Activated CD8-positive, alpha-beta memory T cell treated with anti-CD3 and anti-CD28 coated beads for 36 hours (primary cell): ENCODE data around the gene ANO9. TPM values are rescaled to one million over a fixed set of nuclear protein-coding genes. Genes with fewer than 3 reads are reported as not detected.

Source experiments
- CTCF ChIA-PET: fragments of 350-600 bp; sonication (Branson Sonifier 250); formaldehyde crosslinking; loops from one replicate; lab custom pipeline; 2021; ENCODE audit warnings: antibody characterized with exemption; lab: Charles Lee
- POLR2A ChIA-PET: fragments of 350-600 bp; sonication (Branson Sonifier 250); formaldehyde crosslinking; loops from one replicate; lab custom pipeline; 2021; ENCODE audit warnings: antibody characterized with exemption; lab: Charles Lee
- total RNA-seq, 2 experiments: library from RNA; stranded (reverse); gene quantifications; one replicate each; pipeline ENCODE4 v1.2.3, GENCODE V29; 2021

The ANO9 gene
- total RNA-seq, 2 experiments from 2014 or later = 21.9 to 22.0 TPM

DNA sequence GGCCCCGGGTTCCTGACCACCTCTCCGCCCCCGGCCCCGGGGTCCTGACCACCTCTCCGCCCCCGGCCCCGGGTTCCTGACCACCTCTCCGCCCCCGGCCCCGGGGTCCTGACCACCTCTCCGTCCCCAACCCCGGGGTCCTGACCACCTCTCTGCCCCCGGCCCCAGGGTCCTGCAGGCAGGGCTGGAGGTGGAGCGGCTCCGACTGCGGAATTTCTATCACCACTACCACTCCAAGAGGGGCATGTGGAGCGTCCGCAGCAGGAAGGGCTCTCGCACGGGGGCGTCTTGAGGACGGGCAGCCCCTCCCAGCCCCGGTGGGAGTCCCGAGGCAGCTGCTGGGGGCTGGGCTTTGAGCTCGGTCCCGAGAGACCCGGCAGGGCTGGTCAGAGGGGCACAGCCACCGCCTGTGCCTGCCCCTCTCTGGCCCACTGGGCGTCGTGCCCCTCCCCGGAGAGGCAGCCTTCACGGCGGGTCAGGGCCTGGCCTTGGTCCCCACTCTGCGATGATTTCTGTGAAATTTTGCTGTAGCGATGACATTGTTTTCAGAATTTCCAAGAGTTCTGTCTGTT lies 60.2 kb downstream of the ANO9 start:
- ChIA-PET POLR2A (interaction anchor here (0.6 kb wide), 1 partner anchor 84 kb away, joined by 3 read pairs; no protein-coding TSS in a partner anchor), CTCF (no interaction called here)

- CTCF ChIA-PET = no interaction called here
Measured at GRCh38 chr11:380996-381395, 60.8 kb downstream of the ANO9 start.

DNA sequence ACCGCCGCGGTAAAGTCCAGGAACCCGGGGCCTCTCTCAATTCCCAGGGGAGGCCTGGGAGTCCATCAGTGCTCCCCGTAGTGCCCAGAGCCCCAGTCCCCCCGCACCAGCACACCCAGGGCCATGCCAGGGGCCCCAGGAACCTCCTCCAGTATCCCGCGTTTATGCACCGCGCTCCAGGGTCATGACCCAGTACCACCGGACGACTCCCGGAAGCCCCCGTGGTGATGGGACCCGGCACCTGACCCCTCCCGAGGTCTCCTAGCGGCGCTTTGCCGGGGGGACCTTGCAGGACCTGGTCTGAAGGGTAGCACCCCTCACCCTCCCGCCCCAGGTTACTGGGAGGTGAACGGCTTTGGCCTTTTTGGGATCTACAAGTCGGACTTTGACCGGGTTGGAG lies 61.3 kb downstream of the ANO9 start:
- ChIA-PET CTCF (no interaction called here), POLR2A (no interaction called here)

More at GRCh38 chr11:380996-381395, 60.8 kb downstream of the ANO9 start:
- POLR2A ChIA-PET = no interaction called here

DNA sequence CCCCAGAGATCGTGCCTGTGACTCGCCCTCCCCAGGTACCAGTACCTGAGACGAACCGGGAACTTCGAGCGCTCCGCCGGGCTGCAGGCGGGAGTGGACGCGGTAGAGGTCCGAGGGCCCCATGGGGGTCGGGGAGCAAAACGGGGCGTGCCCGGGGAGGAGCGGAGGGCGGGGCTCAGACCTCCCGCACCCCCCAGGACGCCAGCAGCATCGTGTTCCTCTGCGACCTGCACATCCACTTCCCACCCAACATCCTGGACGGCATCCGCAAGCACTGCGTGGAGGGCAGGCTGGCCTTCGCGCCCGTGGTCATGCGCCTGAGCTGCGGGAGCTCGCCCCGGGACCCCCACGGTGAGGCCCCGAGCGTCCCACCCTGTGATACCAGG lies 61.7 kb downstream of the ANO9 start:
- POLR2A ChIA-PET = no interaction called here
- CTCF ChIA-PET = no interaction called here

DNA sequence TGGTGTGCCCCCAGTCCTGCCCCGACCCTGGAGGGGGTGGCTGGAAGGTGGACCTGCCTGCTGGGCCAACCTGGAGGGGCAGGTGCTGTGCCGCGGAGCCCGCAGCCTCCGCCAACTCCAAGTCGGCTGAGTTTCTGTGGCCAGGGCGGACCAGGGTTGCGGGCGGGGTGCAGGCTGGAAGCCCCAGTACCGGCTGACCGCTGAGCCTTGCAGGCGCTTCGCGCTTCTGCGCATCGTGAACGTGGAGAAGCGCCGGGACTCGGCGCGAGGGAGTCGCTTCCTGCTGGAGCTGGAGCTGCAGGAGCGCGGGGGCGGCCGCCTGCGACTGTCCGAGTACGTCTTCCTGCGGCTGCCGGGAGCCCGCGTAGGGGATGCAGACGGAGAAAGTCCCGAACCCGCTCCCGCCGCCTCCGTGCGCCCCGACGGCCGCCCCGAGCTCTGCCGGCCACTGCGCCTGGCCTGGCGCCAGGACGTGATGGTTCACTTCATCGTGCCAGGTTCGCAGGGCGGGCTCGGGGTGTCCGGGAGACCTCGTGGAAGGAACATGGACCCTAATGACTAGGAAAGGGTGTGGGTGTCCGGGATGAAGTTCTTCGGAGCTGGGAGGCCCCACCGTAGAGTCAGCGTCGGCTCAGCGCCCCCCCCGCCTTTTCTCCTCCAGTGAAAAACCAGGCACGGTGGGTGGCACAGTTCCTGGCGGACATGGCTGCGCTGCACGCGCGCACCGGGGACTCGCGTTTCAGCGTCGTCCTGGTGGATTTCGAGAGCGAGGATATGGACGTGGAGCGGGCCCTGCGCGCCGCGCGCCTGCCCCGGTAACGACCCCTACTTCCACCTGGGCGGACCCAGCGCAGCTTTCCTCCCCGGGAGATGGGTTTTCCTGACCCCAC lies 62.4 kb downstream of the ANO9 start:
- ChIA-PET CTCF (no interaction called here), POLR2A (no interaction called here)

DNA sequence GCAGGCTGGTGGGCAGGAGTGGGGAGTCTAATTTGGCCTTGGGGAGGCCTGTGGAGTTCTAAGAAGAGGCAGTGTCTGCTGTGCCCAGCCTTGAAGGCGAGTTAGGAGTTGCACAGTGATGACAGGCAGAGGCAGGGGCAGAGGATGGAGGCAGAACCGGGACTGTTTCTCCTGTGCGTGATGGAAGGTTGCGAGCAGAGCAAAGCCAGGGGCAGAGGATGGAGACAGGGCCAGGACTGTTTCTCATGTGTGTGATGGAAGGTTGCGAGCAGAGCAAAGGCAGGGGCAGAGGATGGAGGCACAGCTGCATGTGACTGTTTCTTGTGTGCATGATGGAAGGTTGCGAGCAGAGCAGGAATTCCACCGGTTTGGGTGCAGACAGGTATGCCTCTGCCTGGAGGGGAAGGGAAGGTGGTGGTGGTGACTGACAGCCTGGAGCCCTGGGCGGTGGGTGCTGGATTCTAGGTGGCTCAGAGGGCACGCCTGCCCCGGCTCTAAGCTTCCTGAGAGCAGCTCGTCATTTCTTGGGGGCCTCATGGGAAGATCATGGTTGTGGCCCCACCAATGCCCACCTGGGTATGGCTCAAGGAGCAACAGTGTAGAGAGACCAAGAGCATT lies 63.8 kb downstream of the ANO9 start:
- CTCF ChIA-PET = no interaction called here

DNA sequence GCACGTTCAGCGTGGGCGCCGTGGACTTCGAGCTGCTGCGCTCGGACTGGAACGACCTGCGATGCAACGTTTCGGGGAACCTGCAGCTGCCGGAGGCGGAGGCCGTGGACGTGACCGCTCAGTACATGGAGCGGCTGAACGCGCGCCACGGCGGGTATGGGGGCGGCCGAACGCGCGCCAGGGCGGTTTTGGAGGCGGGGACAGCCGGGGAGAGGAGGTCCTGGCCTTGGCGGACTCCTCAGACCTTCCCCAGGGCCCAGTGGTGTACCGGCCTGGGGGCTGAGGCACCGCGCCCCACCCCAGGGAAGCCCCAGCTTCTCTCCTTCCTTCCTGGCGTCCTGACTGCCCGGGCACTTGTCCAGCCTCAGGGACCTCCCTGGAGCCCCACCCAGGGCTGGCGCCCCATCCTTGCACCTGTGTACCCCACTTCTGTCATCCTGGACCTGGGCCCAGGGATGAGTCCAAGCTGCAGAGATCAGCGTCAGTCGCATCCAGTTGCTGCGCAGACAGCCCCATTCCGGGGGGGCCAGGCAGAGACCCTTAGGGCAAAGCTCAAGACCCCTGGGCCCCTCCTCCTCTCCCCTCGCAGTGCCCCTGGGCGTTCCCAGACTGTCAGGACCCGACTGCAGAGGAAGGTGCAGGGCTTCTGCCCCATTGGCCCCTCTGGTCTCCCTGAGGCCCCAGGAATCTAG lies 64.5 kb downstream of the ANO9 start:
- ChIA-PET POLR2A (no interaction called here), CTCF (no interaction called here)

More for the DNA sequence above, 63.8 kb downstream of the ANO9 start:
- POLR2A ChIA-PET = no interaction called here

DNA sequence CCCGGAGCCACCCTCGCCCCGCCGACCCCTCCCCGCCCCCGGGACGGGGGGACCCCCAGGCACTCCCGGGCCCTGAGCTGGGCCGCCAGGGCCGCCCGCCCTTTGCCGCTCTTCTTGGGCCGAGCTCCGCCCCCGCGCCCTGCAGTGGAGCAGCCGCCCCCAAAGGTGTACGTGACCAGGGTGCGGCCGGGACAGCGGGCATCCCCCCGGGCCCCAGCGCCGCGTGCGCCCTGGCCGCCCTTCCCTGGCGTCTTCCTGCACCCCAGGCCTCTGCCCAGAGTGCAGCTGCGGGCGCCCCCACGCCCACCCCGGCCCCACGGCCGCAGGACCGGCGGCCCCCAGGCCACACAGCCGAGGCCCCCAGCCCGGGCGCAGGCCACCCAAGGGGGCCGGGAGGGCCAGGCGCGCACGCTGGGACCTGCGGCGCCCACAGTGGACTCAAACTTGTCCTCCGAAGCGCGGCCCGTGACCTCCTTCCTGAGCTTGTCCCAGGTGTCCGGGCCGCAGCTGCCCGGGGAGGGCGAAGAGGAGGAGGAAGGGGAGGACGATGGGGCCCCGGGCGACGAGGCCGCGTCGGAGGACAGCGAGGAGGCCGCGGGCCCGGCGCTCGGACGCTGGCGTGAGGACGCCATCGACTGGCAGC lies 65.2 kb downstream of the ANO9 start:
- ChIA-PET CTCF (no interaction called here), POLR2A (no interaction called here)

- POLR2A ChIA-PET = no interaction called here
- CTCF ChIA-PET = interaction anchor here (0.5 kb wide), 1 partner anchor 92 kb away, joined by 4 read pairs; no protein-coding TSS in a partner anchor
Measured at GRCh38 chr11:375065-376025, 66.5 kb downstream of the ANO9 start.

DNA sequence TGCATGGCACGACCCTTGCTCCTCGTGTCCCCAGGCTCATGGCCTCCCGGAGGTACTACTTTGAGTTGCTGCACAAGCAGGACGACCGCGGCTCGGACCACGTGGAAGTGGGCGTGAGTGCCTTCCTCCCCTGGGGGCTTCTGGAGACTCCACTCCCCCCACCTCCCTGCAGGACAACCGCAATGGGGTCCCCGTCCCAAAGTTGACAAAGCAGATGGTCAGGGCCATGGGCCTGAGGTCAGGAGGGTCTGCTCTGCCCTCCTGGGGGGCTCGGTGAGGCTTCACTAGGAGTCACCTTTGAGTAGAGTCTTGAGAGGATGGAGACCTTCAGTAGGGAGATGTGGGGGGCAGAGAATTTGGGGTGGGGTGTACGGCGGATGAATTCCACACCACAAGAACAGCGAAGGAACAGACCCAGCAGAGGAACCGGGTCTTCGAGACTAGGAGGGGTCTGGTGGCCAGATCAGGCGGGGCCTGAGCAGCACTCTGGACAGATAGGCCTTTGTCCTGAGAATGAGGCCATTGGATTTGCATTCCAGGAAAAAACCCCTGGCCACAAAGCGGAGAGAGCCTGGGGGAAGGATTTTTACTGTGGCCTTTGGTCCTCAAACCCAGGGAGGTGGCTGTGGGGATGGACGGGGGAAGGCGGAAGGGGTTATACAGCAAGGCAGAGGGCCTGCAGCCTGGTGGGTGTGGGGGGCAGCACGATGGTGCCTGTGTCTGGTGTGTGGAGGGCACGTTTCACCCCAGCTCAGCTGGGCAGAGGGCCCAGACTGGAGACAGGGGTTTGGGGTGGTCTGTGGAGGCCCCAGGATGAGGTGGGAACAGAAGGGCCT lies 67.9 kb downstream of the ANO9 start:
- CTCF ChIA-PET = no interaction called here
- POLR2A ChIA-PET = no interaction called here

DNA sequence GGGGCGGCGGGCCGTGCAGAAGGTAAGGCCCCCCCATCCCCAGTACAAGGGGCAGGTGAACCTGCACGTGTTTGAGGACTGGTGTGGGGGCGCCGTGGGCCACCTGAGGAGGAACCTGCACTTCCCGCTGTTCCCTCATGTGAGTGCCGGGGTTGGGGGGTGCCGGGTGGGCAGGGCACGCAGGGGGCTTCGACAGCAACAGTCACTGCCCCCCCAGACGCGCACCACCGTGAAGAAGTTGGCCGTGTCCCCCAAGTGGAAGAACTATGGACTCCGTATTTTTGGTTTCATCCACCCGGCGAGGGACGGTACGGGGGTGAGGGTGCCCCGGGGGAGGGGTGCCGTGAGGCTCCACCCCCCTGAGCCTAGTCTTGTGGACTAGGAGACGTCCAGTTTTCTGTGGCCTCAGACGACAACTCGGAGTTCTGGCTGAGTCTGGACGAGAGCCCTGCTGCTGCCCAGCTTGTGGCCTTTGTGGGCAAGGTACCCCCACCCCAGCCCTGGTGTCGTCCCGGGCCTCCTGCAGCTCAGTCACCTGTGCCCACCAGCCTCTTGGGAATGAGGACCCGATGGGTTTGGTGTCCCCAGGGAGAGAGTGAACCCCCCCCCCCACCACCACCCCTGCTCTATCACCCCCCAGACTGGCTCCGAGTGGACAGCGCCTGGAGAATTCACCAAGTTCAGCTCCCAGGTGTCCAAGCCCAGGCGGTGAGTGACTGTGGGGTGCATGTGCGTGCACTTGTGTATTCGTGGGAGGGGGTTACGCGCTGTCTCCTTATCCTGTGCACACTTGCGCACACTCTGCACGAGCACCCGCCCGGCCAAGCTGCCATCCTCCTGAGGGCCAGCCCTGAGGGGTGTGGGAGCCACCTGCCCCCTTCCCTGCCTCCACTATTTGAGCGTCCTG lies 68.7 kb downstream of the ANO9 start:
- CTCF ChIA-PET = no interaction called here
- POLR2A ChIA-PET = no interaction called here

GRCh38 chr11:371716-372590 lies 69.9 kb downstream of the ANO9 start:
- ChIA-PET CTCF (no interaction called here), POLR2A (no interaction called here)

DNA sequence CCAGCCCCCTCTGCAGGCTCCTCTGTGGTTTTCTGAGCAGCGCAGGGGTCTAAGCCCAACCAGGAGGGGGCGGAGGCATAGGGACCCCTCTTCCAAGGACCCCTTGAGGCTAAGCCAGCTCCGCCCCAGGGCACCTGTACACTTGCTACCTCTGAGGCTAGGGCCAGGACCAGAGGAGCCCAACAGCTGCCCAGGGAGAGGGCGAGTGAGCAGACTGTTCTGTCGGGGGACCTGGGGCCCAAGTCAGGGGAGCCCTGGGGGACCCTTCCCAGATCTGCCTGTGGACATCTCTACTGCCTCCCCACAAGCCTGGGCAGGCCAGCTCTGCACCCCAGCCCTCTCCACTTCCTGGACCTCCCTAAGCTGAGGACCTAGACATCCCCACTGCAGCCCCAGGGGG lies 70.8 kb downstream of the ANO9 start:
- ChIA-PET CTCF (no interaction called here), POLR2A (no interaction called here)

GRCh38 chr11:370070-370941 lies 71.5 kb downstream of the ANO9 start:
- ChIA-PET POLR2A (no interaction called here), CTCF (no interaction called here)
